Prostate gland (tissue), 2 donors: ENCODE data around the gene OR51A2. TPM values are rescaled to one million over a fixed set of nuclear protein-coding genes. Genes with fewer than 3 reads are reported as not detected.
A peak's percentile ranks its signal among the peaks of the same experiment; 100 is the strongest.
"Not testable (repeated sequence)": the region's sequence is repeated elsewhere in the genome, so short reads cannot be mapped to it uniquely, and the experiment has no call there.

Source experiments
- DNase-seq: peaks from one replicate; pipeline ENCODE4 v3.0.0-alpha.2; 2019; ENCODE audit warnings: low spot score
- H3K27ac ChIP-seq, 2 donors: fragments of 200-600 bp; sonication (generic); 2 replicates each; pipeline ENCODE4 v1.5.1; 2017 to 2019
- H3K27me3 ChIP-seq: fragments of 200-600 bp; sonication (generic); replicated peaks from 2 replicates; pipeline ENCODE4 v1.5.1; 2019; ENCODE audit not compliant: insufficient read depth
- H3K36me3 ChIP-seq, 2 donors: fragments of 200-600 bp; sonication (generic); 1 replicate in 1 of 2; 2 replicates in 1 of 2; pipeline versions ENCODE4 v1.5.1 to v1.8.1; 2017 to 2019
- H3K4me1 ChIP-seq: fragments of 200-600 bp; sonication (generic); replicated peaks from 2 replicates; pipeline ENCODE4 v1.5.1; 2019
- H3K4me3 ChIP-seq, 2 donors: fragments of 200-600 bp; sonication (generic); 2 replicates each; pipeline ENCODE4 v1.5.1; 2017 to 2019
- H3K9me3 ChIP-seq: fragments of 200-600 bp; sonication (generic); 2 replicates; pipeline ENCODE4 v1.5.1; 2017
- CTCF ChIP-seq, 4 experiments: fragments of 200-600 bp in 2 of 4; fragments of 450-650 bp in 2 of 4; sonication (generic) in 2 of 4; IDR thresholded peaks; 1 replicate in 3 of 4; 2 replicates in 1 of 4; pipeline ENCODE4 v1.5.1; 2016 to 2019; ENCODE audit warnings: antibody characterized with exemption in 4 of 4, mild to moderate bottlenecking in 2 of 4, moderate library complexity in 2 of 4
- POLR2A ChIP-seq: fragments of 450-650 bp; IDR thresholded peaks from one replicate; pipeline ENCODE4 v1.6.1; 2016; ENCODE audit warnings: antibody characterized with exemption, mild to moderate bottlenecking
- POLR2AphosphoS5 ChIP-seq: sonication (generic); formaldehyde crosslinking; IDR thresholded peaks from one replicate; pipeline ENCODE4 v1.6.1; 2017; ENCODE audit warnings: antibody characterized with exemption
- WGBS: methylation state at CpG from one replicate; pipeline ENCODE4 v1.1.5; 2018; 5-methylcytosine and 5-hydroxymethylcytosine counted together
- intact Hi-C: fragments of 100-400 bp; cut with DNase I; formaldehyde crosslinking; loops from one replicate; pipeline ENCODE4 v1.14.2; 2022
- total RNA-seq, 2 donors: library from RNA; depleted of rRNA; stranded (reverse); fragments of >200 nt; gene quantifications; one replicate each; pipeline ENCODE4 v1.1.0, GENCODE V29; 2016

OR51A2 gene
- not detected for total RNA-seq

GRCh38 chr11:4955613-4956012, at the start of gene OR51A2:
OR51A2 (minus strand) TSS chr11:4955713; CDS start chr11:4955713, 0 bp downstream.
- not testable (repeated sequence) for H3K27me3 ChIP-seq

GRCh38 chr11:5004424-5005274, 49.1 kb upstream of the OR51A2 start:
- intact Hi-C loops: loop anchor here (2.0 to 5.0 kb wide), 2 partner anchors 378 to 817 kb away; no protein-coding TSS in a partner anchor
- DNase-seq: peak; percentile 39

More at GRCh38 chr11:4955613-4956012, at the start of gene OR51A2:
- H3K36me3 ChIP-seq, H3K27ac ChIP-seq, H3K4me3 ChIP-seq, intact Hi-C loops, DNase-seq, H3K4me1 ChIP-seq, H3K9me3 ChIP-seq: not testable (repeated sequence)
- 67% methylated on average over 2 of the region's 2 CpGs for WGBS

GRCh38 chr11:4994551-4994950, 39.0 kb upstream of the OR51A2 start, which contains the start of gene OR51L1:
OR51L1 (plus strand) TSS chr11:4994851; CDS start chr11:4998983, 4,132 bp downstream.
- Histone ChIP-seq H3K9me3 (no peaks in the 10 kb centered on the region), H3K4me1 (no peaks in the 10 kb centered on the region), H3K4me3 (no peak within 1 kb of the TSS), H3K36me3 (no peaks in the 10 kb centered on the region), H3K27me3 (no peaks in the 10 kb centered on the region), H3K27ac (no peak within 1 kb of the TSS)
- 92% methylated on average over 2 of the region's 2 CpGs for whole genome bisulfite sequencing
- intact Hi-C loops: no loop called here
- no peak for DNase-seq
- TF ChIP-seq CTCF (IDR thresholded peaks at IDR 0.05): no peak
- TF ChIP-seq POLR2A: no peak
- TF ChIP-seq POLR2AphosphoS5: no peak

More at GRCh38 chr11:5004424-5005274, 49.1 kb upstream of the OR51A2 start:
- no peaks in the 10 kb centered on the region for H3K36me3 ChIP-seq
- peak in 3 of 4 experiments; percentile 49 to 55 (median 53) for TF ChIP-seq CTCF (IDR thresholded peaks at IDR 0.05)
- TF ChIP-seq POLR2AphosphoS5: no peak
- no peak for TF ChIP-seq POLR2A
- no peak overlapping the region for H3K4me3 ChIP-seq
- no peak overlapping the region for H3K27ac ChIP-seq
- WGBS: 25% methylated on average over 6 of the region's 6 CpGs
- H3K9me3 ChIP-seq: no peaks in the 10 kb centered on the region
- no peaks in the 10 kb centered on the region for H3K27me3 ChIP-seq
- no peaks in the 10 kb centered on the region for H3K4me1 ChIP-seq

GRCh38 chr11:4991060-4991459, 35.5 kb upstream of the OR51A2 start:
- Histone ChIP-seq H3K36me3 (no peaks in the 10 kb centered on the region), H3K9me3 (no peaks in the 10 kb centered on the region), H3K4me1 (no peaks in the 10 kb centered on the region), H3K4me3 (no peak overlapping the region), H3K27me3 (no peaks in the 10 kb centered on the region), H3K27ac (no peak overlapping the region)
- 48% methylated on average over 1 of the region's 1 CpG for WGBS
- intact Hi-C loops: no loop called here
- DNase-seq: no peak
- TF ChIP-seq CTCF (IDR thresholded peaks at IDR 0.05): no peak
- no peak for TF ChIP-seq POLR2AphosphoS5
- no peak for TF ChIP-seq POLR2A

- TF ChIP-seq POLR2A: no peak
- TF ChIP-seq CTCF (IDR thresholded peaks at IDR 0.05): no peak
- TF ChIP-seq POLR2AphosphoS5: no peak
- H3K4me3 ChIP-seq: no peak overlapping the region
- H3K36me3 ChIP-seq: no peaks in the 10 kb centered on the region
- no peaks in the 10 kb centered on the region for H3K9me3 ChIP-seq
- H3K4me1 ChIP-seq: no peaks in the 10 kb centered on the region
- H3K27me3 ChIP-seq: no peaks in the 10 kb centered on the region
- no peak for DNase-seq
- intact Hi-C loops: no loop called here
- 60% methylated on average over 6 of the region's 6 CpGs for WGBS
- no peak overlapping the region for H3K27ac ChIP-seq
Observed at GRCh38 chr11:4983841-4984240, 28.3 kb upstream of the OR51A2 start.
